ENCODE results near the gene TKT. TPM values are rescaled to one million over a fixed set of nuclear protein-coding genes. Genes with fewer than 3 reads are reported as not detected.
A peak's percentile ranks its signal among the peaks of the same experiment; 100 is the strongest.

TKT gene
- total and polyA plus RNA-seq, 2 of the 13 experiments (the other 11 are each of a cell fraction or from before 2014, with no cell fraction given) = 150 to 238 TPM

DNA sequence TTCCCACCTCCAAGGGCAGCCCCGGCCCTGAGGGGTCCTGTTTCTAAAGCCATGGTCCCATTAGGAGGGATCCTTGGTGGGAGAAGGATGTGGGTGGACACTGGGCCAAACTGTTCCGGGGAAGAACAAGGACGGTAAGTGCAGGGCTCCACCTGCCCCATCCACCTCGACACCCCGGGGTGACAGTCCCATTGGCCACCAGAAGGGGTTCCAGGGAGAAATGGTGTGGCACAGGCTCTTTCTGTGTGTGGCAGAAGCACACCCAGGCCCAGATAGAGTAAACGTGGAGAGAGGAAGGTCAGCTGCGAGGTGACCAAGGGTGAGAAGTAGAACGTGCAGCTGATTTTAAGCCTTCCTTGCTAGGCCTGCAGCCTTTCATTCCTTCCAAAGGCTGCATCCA lies 12.0 kb downstream of the TKT start:
- WGBS (ENCODE audit: low lambda C conversion rate) = 86% methylated on average over 7 of the region's 8 CpGs
- H3K4me2 ChIP-seq (ENCODE audit: low read depth, low read length) = no peak overlapping the region
- peaks cover 72% of the 10 kb centered on the region for H3K79me2 ChIP-seq (ENCODE audit: insufficient read depth, low read length)
- H3K36me3 ChIP-seq (replicated peaks in 1 of 2; ENCODE audit: control insufficient read depth in 1 of 2, insufficient read depth in 2 of 2, low read length in 2 of 2) = peaks cover 29 to 51% of the 10 kb centered on the region in 2 experiments
- H4K20me1 ChIP-seq (ENCODE audit: insufficient read depth, low read length) = peaks cover 53% of the 10 kb centered on the region
- no TSS peak for BruUV-seq (replicated peaks)
- ChIA-PET CTCF (ENCODE audit: low intra/inter-chr PET ratio, low total read pairs) (no interaction called here), POLR2A (interaction anchor here (1.1 kb wide), 1 partner anchor 10 kb away, joined by 4 read pairs; no protein-coding TSS in a partner anchor)
- TF ChIP-seq ZNF274 (CRISPR knock-in tag; IDR thresholded peaks at IDR 0.05) (no peak), HNF4A (CRISPR knock-in tag; IDR thresholded peaks at IDR 0.05) (no peak), ZNF678 (CRISPR knock-in tag; IDR thresholded peaks at IDR 0.05) (no peak), WIZ (CRISPR knock-in tag; IDR thresholded peaks at IDR 0.05) (no peak), U2AF1 (optimal IDR thresholded peaks at IDR 0.05; ENCODE audit: low read depth, low read length) (no peak), GFI1 (CRISPR knock-in tag; IDR thresholded peaks at IDR 0.05; ENCODE audit: borderline replicate concordance) (no peak), ATF7 (IDR thresholded peaks at IDR 0.05) (no peak), ATF7 (CRISPR knock-in tag; IDR thresholded peaks at IDR 0.05) (no peak), SP2 (CRISPR knock-in tag; IDR thresholded peaks at IDR 0.05) (no peak), NFYC (CRISPR knock-in tag; IDR thresholded peaks at IDR 0.05) (no peak), ZNF20 (CRISPR knock-in tag; IDR thresholded peaks at IDR 0.05) (no peak), DR1 (CRISPR knock-in tag; IDR thresholded peaks at IDR 0.05) (no peak), NFIB (CRISPR knock-in tag; IDR thresholded peaks at IDR 0.05; ENCODE audit: borderline replicate concordance) (no peak), ZFP36 (IDR thresholded peaks at IDR 0.05; ENCODE audit: borderline replicate concordance, low read depth, low read length, partially characterized antibody) (no peak), SRF (IDR thresholded peaks at IDR 0.05; ENCODE audit: low read depth, low read length) (no peak), HES4 (CRISPR knock-in tag; IDR thresholded peaks at IDR 0.05; ENCODE audit: borderline replicate concordance) (no peak)
- TF ChIP-seq, protein P1, sequence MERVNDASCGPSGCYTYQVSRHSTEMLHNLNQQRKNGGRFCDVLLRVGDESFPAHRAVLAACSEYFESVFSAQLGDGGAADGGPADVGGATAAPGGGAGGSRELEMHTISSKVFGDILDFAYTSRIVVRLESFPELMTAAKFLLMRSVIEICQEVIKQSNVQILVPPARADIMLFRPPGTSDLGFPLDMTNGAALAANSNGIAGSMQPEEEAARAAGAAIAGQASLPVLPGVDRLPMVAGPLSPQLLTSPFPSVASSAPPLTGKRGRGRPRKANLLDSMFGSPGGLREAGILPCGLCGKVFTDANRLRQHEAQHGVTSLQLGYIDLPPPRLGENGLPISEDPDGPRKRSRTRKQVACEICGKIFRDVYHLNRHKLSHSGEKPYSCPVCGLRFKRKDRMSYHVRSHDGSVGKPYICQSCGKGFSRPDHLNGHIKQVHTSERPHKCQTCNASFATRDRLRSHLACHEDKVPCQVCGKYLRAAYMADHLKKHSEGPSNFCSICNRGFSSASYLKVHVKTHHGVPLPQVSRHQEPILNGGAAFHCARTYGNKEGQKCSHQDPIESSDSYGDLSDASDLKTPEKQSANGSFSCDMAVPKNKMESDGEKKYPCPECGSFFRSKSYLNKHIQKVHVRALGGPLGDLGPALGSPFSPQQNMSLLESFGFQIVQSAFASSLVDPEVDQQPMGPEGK (CRISPR knock-in tag; IDR thresholded peaks at IDR 0.05) = no peak
- TF ChIP-seq, protein P2, sequence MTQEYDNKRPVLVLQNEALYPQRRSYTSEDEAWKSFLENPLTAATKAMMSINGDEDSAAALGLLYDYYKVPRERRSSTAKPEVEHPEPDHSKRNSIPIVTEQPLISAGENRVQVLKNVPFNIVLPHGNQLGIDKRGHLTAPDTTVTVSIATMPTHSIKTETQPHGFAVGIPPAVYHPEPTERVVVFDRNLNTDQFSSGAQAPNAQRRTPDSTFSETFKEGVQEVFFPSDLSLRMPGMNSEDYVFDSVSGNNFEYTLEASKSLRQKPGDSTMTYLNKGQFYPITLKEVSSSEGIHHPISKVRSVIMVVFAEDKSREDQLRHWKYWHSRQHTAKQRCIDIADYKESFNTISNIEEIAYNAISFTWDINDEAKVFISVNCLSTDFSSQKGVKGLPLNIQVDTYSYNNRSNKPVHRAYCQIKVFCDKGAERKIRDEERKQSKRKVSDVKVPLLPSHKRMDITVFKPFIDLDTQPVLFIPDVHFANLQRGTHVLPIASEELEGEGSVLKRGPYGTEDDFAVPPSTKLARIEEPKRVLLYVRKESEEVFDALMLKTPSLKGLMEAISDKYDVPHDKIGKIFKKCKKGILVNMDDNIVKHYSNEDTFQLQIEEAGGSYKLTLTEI (CRISPR knock-in tag; conservative IDR thresholded peaks at IDR 0.05) = no peak
- TF ChIP-seq, protein P3, sequence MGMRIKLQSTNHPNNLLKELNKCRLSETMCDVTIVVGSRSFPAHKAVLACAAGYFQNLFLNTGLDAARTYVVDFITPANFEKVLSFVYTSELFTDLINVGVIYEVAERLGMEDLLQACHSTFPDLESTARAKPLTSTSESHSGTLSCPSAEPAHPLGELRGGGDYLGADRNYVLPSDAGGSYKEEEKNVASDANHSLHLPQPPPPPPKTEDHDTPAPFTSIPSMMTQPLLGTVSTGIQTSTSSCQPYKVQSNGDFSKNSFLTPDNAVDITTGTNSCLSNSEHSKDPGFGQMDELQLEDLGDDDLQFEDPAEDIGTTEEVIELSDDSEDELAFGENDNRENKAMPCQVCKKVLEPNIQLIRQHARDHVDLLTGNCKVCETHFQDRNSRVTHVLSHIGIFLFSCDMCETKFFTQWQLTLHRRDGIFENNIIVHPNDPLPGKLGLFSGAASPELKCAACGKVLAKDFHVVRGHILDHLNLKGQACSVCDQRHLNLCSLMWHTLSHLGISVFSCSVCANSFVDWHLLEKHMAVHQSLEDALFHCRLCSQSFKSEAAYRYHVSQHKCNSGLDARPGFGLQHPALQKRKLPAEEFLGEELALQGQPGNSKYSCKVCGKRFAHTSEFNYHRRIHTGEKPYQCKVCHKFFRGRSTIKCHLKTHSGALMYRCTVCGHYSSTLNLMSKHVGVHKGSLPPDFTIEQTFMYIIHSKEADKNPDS (CRISPR knock-in tag; IDR thresholded peaks at IDR 0.05) = no peak
- intact Hi-C loops (cut with micrococcal nuclease; ENCODE audit: unreplicated experiment) (no loop called here), in situ Hi-C loops (cut with HindIII; ENCODE audit: extremely low pct_ligation_motif_present, low pct_unique_long_range_greater_than_20kb) (no loop called here)
- no peak overlapping the region for H3K27ac ChIP-seq (ENCODE audit: extremely low read length, insufficient read depth, low read length)
- peaks cover 28% of the 10 kb centered on the region for H3K4me1 ChIP-seq (ENCODE audit: insufficient read depth, low read length)
- no peak overlapping the region for H2AFZ ChIP-seq (ENCODE audit: low read length)
- H3K27me3 ChIP-seq (ENCODE audit: control insufficient read depth in 1 of 2, insufficient read depth in 2 of 2, low read length in 2 of 2) = no peaks in the 10 kb centered on the region
- FAIRE-seq (no peak), DNase-seq (ENCODE audit: low spot score) (no peak), ATAC-seq (peak; percentile 61)
- no peaks in the 10 kb centered on the region for H3K9me3 ChIP-seq (ENCODE audit: low read length)
- no peak overlapping the region for H3K9ac ChIP-seq (ENCODE audit: insufficient read depth, low read depth, low read length)
- no peak overlapping the region for H3K4me3 ChIP-seq (replicated peaks in 1 of 3; ENCODE audit: insufficient read depth in 1 of 3, low read depth in 2 of 3, low read length in 3 of 3)
